Small intestine (tissue), 7 donors: ENCODE data around the gene MACF1. TPM values are rescaled to one million over a fixed set of nuclear protein-coding genes. Genes with fewer than 3 reads are reported as not detected.

Experiments
- DNase-seq, 2 donors: peaks; one replicate each; pipeline versions ENCODE4 v3.0.0 to v3.0.0-alpha.2; 2013
- FAIRE-seq: peaks from 2 replicates; lab custom pipeline; 2012; peaks lifted over from hg19 to GRCh38; lab: Jason Lieb, UNC
- H3K27ac ChIP-seq, 3 donors: one replicate each; pipeline ENCODE4 v1.5.1; 2013; ENCODE audit warnings: low read length in 2 of 3, mild to moderate bottlenecking in 2 of 3, control low read depth in 1 of 3, inconsistent platforms in 1 of 3, low read depth in 1 of 3, moderate library complexity in 1 of 3
- H3K27me3 ChIP-seq, 3 donors: one replicate each; pipeline ENCODE4 v1.6.1; 2013; ENCODE audit warnings: low read length in 3 of 3, inconsistent platforms in 1 of 3; ENCODE audit not compliant: control insufficient read depth in 3 of 3, insufficient read depth in 3 of 3
- H3K36me3 ChIP-seq, 3 donors: one replicate each; pipeline ENCODE4 v1.6.1; 2013; ENCODE audit warnings: low read length in 3 of 3, inconsistent platforms in 1 of 3, low read depth in 1 of 3, mild to moderate bottlenecking in 1 of 3, moderate library complexity in 1 of 3; ENCODE audit not compliant: control insufficient read depth in 3 of 3, insufficient read depth in 2 of 3
- H3K4me1 ChIP-seq, 3 donors: one replicate each; pipeline ENCODE4 v1.6.1; 2013; ENCODE audit warnings: low read length in 2 of 3, inconsistent platforms in 1 of 3, low read depth in 1 of 3, mild to moderate bottlenecking in 1 of 3, moderate library complexity in 1 of 3; ENCODE audit not compliant: control insufficient read depth in 3 of 3, insufficient read depth in 2 of 3
- H3K4me3 ChIP-seq, 3 donors: one replicate each; pipeline ENCODE4 v1.5.1; 2013; ENCODE audit warnings: low read length in 3 of 3, control low read depth in 1 of 3, inconsistent platforms in 1 of 3, low read depth in 1 of 3, mild to moderate bottlenecking in 1 of 3, moderate library complexity in 1 of 3
- H3K9me3 ChIP-seq, 2 donors: one replicate each; pipeline ENCODE4 v1.6.1; 2013; ENCODE audit warnings: low read depth in 1 of 2, low read length in 1 of 2; ENCODE audit not compliant: control insufficient read depth in 2 of 2, insufficient read depth in 1 of 2
- WGBS, 3 donors: extraction: QIAGEN DNeasy Blood & Tissue Kit; methylation state at CpG; one replicate each; pipeline ENCODE4 v1.1.7; 2013; 5-methylcytosine and 5-hydroxymethylcytosine counted together
- polyA plus RNA-seq, 4 donors: library from polyadenylated mRNA; stranded (reverse) in 3 of 4; unstranded in 1 of 4; fragments of 200-250 nt in 3 of 4; fragments of 120-200 nt in 1 of 4; gene quantifications; one replicate each; pipeline versions ENCODE4 v1.2.1 to v1.2.3, GENCODE V29; 2013
- donor health status: healthy with polysubstance abuse.
- donor health status: control.
- donor health status: control.
- donor health status: Bipolar disorder and iron deficiency.
- donor health status: healthy.

MACF1 gene
- polyA plus RNA-seq, 4 donors, result 18.1 to 64.8 (median 34.6) TPM

GRCh38 chr1:39164256-39164655 is 40.2 kb upstream of the MACF1 start:
- H3K4me3 ChIP-seq, result no peak overlapping the region
- peaks cover 2 to 12% (median 7%) of the 10 kb centered on the region in 3 donors for H3K4me1 ChIP-seq
- FAIRE-seq, result no peak
- no peaks in the 10 kb centered on the region for H3K27me3 ChIP-seq
- H3K36me3 ChIP-seq, result no peaks in the 10 kb centered on the region
- no peaks in the 10 kb centered on the region for H3K9me3 ChIP-seq
- no peak overlapping the region for H3K27ac ChIP-seq
- no peak for DNase-seq

GRCh38 chr1:39165049-39165448 is 39.4 kb upstream of the MACF1 start:
- FAIRE-seq (no peak), DNase-seq (peak in 1 of 2 donors; percentile 8)
- peaks cover 0 to 8% (median 6%) of the 10 kb centered on the region in 3 donors for H3K4me1 ChIP-seq
- no peaks in the 10 kb centered on the region for H3K36me3 ChIP-seq
- no peaks in the 10 kb centered on the region for H3K9me3 ChIP-seq
- H3K27ac ChIP-seq, result peak overlapping the region in 1 of 3 donors; percentile 26
- no peak overlapping the region for H3K4me3 ChIP-seq
- 61 to 75% (median 66%) methylated on average over 2 of the region's 2 CpGs for WGBS, 3 donors
- no peaks in the 10 kb centered on the region for H3K27me3 ChIP-seq

- H3K9me3 ChIP-seq, result no peaks in the 10 kb centered on the region
- 69 to 90% (median 73%) methylated on average over 1 of the region's 1 CpG for WGBS, 3 donors
- H3K27ac ChIP-seq, result no peak overlapping the region
- FAIRE-seq (no peak), DNase-seq (no peak)
- H3K36me3 ChIP-seq, result no peaks in the 10 kb centered on the region
- no peaks in the 10 kb centered on the region for H3K27me3 ChIP-seq
- H3K4me1 ChIP-seq, result peaks cover 0 to 6% (median 5%) of the 10 kb centered on the region in 3 donors
- no peak overlapping the region for H3K4me3 ChIP-seq
Observed at GRCh38 chr1:39165488-39165887, 39.0 kb upstream of the MACF1 start.

GRCh38 chr1:39167632-39168209 is 36.8 kb upstream of the MACF1 start:
- H3K4me1 ChIP-seq, result peaks cover 0 to 9% (median 9%) of the 10 kb centered on the region in 3 donors
- H3K9me3 ChIP-seq, result no peaks in the 10 kb centered on the region
- no peak overlapping the region for H3K4me3 ChIP-seq
- 80 to 85% (median 81%) methylated on average over 5 of the region's 5 CpGs for WGBS, 3 donors
- H3K36me3 ChIP-seq, result no peaks in the 10 kb centered on the region
- FAIRE-seq, result no peak
- H3K27me3 ChIP-seq, result no peaks in the 10 kb centered on the region
- H3K27ac ChIP-seq, result no peak overlapping the region
- no peak for DNase-seq

GRCh38 chr1:39168301-39169080 is 36.0 kb upstream of the MACF1 start:
- whole genome bisulfite sequencing, 3 donors, result 96 to 98% (median 97%) methylated on average over 9 of the region's 9 CpGs
- H3K4me1 ChIP-seq, result peaks cover 0 to 10% (median 9%) of the 10 kb centered on the region in 3 donors
- no peak for FAIRE-seq
- no peaks in the 10 kb centered on the region for H3K27me3 ChIP-seq
- H3K9me3 ChIP-seq, result no peaks in the 10 kb centered on the region
- no peaks in the 10 kb centered on the region for H3K36me3 ChIP-seq
- H3K4me3 ChIP-seq, result no peak overlapping the region
- no peak for DNase-seq
- no peak overlapping the region for H3K27ac ChIP-seq

DNA sequence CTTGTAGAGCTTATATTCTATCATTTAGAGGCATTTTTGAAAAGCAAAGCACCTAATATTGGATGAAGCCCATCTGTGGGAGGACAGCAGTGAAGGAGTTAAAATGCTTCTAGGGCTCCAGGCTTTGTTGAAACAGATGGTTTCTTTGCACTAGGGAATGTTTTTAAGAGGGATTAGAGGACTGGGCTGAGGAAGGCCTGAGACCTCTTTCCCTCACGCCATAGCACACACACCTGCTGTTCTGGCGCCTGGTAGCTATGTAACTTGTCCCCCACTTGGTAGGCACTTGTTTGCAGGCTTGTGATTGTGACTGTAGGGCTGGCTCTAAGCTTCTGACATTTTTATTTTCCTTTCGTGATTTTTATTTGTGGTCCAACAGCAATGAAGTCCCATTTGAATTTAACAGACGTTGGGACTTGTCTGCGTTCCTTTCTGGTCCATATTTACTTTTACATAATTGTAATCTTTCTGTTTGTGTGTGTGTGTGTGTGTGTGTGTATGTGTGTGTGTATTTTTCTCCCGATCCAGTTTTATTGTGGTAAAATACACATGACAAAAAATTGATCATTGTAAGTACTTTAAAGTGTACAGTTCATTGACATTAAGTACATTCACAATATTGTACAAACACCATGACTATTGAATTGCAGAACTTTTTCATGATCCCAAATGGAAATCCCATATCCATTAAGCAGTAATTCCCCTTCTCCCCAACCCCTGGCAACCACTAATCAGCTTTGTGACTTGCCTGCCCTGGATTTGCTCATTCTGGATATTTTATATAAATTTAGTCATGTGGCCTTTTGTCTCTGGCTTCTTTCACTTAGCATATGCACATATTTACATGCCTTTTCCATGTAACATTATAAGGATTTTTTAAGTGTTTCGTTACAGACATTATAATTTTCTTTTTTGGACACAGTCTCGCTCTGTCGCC is 33.5 kb upstream of the MACF1 start:
- H3K36me3 ChIP-seq, result no peaks in the 10 kb centered on the region
- no peaks in the 10 kb centered on the region for H3K27me3 ChIP-seq
- FAIRE-seq (no peak), DNase-seq (no peak)
- 81 to 85% (median 85%) methylated on average over 9 of the region's 9 CpGs for WGBS, 3 donors
- H3K9me3 ChIP-seq, result no peaks in the 10 kb centered on the region
- peaks cover 0 to 11% (median 9%) of the 10 kb centered on the region in 3 donors for H3K4me1 ChIP-seq
- no peak overlapping the region for H3K4me3 ChIP-seq
- H3K27ac ChIP-seq, result peak overlapping the region in 1 of 3 donors; percentile 49

DNA sequence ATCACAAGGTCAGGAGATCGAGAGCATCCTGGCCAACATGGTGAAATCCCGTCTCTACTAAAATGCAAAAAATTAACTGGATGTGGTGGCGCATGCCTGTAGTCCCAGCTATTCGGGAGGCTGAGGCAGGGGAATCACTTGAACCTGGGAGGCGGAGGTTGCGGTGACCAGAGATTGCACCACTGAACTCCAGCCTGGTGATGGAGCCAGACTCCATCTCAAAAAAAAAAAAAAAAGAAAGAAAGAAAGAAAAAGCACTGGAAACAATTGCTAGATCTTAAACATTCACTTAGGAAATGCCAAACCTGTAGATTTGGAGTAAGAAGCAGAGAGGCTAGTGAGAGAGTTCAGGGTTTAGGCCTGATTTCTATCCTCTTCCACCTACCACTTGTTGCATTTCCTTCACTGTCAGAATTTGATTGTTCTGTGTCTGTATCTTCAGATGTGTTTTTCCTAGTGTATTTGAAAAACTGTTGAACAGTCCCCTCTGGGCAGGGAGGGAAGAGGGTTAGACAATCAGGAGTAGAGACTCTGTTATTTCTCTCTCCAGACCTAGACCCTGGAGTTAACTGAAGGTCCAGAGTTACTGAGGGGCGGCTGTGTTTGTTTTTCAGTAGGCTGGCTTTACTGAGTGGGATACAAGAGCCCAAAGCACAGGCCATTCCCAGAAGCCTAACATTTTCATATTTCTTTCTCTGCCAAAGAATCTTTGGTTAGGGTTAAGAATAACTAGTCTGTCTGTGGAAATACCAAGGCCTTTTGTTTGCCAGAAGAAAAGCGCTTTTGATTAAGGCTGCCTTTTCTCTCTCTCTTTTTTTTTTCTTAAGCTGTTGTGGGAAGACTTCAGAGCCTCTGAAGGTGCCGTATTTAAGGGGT is 31.1 kb upstream of the MACF1 start:
- Histone ChIP-seq H3K36me3 (no peaks in the 10 kb centered on the region), H3K27ac (peak overlapping the region in 1 of 3 donors; percentile 54), H3K27me3 (no peaks in the 10 kb centered on the region), H3K9me3 (no peaks in the 10 kb centered on the region), H3K4me3 (no peak overlapping the region), H3K4me1 (peaks cover 0 to 11% (median 5%) of the 10 kb centered on the region in 3 donors)
- no peak for FAIRE-seq
- DNase-seq, result no peak
- 85 to 93% (median 92%) methylated on average over 9 of the region's 9 CpGs for WGBS, 3 donors
